Liver (tissue), 3 donors: Measurements from ENCODE around the gene TMEM242.

Source experiments
- GABPA ChIP-seq, 2 donors: IDR thresholded peaks in 1 of 2; conservative IDR thresholded peaks in 1 of 2; 2 replicates each; pipeline ENCODE4 v1.6.1; 2016; ENCODE audit warnings: antibody characterized with exemption in 2 of 2, mild to moderate bottlenecking in 1 of 2, moderate library complexity in 1 of 2
- HNF4G ChIP-seq: IDR thresholded peaks from 2 replicates; pipeline ENCODE4 v1.6.1; 2016; ENCODE audit warnings: antibody characterized with exemption
- JUND ChIP-seq, 2 donors: IDR thresholded peaks; 2 replicates each; pipeline ENCODE4 v1.6.1; 2016; ENCODE audit warnings: antibody characterized with exemption in 2 of 2
- RAD21 ChIP-seq, 2 donors: IDR thresholded peaks; 2 replicates each; pipeline ENCODE4 v1.6.1; 2016; ENCODE audit warnings: antibody characterized with exemption in 2 of 2, mild to moderate bottlenecking in 2 of 2
- RXRA ChIP-seq, 2 donors: IDR thresholded peaks; 2 replicates each; pipeline ENCODE4 v1.6.1; 2017 to 2018; ENCODE audit warnings: antibody characterized with exemption in 2 of 2, mild to moderate bottlenecking in 1 of 2
- SP1 ChIP-seq: IDR thresholded peaks from 2 replicates; pipeline ENCODE4 v1.6.1; 2018; ENCODE audit warnings: antibody characterized with exemption, mild to moderate bottlenecking
- TAF1 ChIP-seq: conservative IDR thresholded peaks from 2 replicates; pipeline ENCODE4 v1.6.1; 2016; ENCODE audit warnings: antibody characterized with exemption, mild to moderate bottlenecking
- YY1 ChIP-seq: IDR thresholded peaks from 2 replicates; pipeline ENCODE4 v1.6.1; 2016; ENCODE audit warnings: antibody characterized with exemption, mild to moderate bottlenecking
- TF ChIP-seq, protein P1 (sequence below): fragments of 150-350 bp; IDR thresholded peaks from 2 replicates; pipeline ENCODE4 v1.5.1; 2017; ENCODE audit warnings: improper control_type of control experiment, low read depth, low read length; ENCODE audit not compliant: missing input control
- TF ChIP-seq, protein P2 (sequence below): IDR thresholded peaks from 2 replicates; pipeline ENCODE4 v1.6.1; 2016; ENCODE audit warnings: antibody characterized with exemption, mild to moderate bottlenecking
- TF ChIP-seq, protein P3 (sequence below): IDR thresholded peaks from 2 replicates; pipeline ENCODE4 v1.6.1; 2016; ENCODE audit warnings: antibody characterized with exemption
- donor health status: healthy.
- donor health status: healthy.

DNA sequence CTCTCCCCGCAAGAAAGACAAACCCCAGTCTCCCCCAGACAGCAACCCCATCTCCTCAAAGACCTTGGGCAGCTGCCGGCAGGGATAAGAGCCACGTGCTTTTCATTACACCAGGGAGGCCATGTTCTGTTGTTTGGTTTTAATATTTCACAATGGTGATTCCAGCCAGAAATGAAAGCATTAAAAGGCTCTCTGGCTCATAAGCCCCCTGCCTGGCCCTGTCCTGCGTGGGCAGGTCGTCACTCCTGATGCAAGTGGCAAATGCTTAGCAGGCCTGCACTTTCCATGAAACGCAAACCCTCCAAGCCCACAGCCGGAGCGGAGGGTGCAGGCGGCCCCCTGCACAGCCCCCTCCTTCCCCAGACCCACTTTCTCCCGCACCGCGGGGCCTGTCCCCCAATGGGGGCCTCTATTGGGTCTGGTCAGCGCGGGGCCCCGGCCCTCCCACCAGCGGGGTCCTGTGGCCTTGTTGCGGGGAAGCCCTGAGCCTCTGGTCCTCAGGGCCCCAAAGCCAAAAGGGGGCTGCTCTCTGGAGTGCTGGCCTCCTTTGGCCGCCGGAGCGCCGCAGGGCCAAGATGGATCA, 77.2 kb downstream of the TMEM242 start:
- TF ChIP-seq YY1 (no peak), GABPA (IDR thresholded peaks at IDR 0.05 in 1 of 2, conservative IDR thresholded peaks at IDR 0.05 in 1 of 2) (no peak), TAF1 (no peak), SP1 (no peak), RXRA (IDR thresholded peaks at IDR 0.05) (no peak), JUND (IDR thresholded peaks at IDR 0.05) (no peak), HNF4G (no peak), RAD21 (IDR thresholded peaks at IDR 0.05) (no peak)
- TF ChIP-seq, protein P1, sequence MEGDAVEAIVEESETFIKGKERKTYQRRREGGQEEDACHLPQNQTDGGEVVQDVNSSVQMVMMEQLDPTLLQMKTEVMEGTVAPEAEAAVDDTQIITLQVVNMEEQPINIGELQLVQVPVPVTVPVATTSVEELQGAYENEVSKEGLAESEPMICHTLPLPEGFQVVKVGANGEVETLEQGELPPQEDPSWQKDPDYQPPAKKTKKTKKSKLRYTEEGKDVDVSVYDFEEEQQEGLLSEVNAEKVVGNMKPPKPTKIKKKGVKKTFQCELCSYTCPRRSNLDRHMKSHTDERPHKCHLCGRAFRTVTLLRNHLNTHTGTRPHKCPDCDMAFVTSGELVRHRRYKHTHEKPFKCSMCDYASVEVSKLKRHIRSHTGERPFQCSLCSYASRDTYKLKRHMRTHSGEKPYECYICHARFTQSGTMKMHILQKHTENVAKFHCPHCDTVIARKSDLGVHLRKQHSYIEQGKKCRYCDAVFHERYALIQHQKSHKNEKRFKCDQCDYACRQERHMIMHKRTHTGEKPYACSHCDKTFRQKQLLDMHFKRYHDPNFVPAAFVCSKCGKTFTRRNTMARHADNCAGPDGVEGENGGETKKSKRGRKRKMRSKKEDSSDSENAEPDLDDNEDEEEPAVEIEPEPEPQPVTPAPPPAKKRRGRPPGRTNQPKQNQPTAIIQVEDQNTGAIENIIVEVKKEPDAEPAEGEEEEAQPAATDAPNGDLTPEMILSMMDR = no peak
- TF ChIP-seq, protein P2, sequence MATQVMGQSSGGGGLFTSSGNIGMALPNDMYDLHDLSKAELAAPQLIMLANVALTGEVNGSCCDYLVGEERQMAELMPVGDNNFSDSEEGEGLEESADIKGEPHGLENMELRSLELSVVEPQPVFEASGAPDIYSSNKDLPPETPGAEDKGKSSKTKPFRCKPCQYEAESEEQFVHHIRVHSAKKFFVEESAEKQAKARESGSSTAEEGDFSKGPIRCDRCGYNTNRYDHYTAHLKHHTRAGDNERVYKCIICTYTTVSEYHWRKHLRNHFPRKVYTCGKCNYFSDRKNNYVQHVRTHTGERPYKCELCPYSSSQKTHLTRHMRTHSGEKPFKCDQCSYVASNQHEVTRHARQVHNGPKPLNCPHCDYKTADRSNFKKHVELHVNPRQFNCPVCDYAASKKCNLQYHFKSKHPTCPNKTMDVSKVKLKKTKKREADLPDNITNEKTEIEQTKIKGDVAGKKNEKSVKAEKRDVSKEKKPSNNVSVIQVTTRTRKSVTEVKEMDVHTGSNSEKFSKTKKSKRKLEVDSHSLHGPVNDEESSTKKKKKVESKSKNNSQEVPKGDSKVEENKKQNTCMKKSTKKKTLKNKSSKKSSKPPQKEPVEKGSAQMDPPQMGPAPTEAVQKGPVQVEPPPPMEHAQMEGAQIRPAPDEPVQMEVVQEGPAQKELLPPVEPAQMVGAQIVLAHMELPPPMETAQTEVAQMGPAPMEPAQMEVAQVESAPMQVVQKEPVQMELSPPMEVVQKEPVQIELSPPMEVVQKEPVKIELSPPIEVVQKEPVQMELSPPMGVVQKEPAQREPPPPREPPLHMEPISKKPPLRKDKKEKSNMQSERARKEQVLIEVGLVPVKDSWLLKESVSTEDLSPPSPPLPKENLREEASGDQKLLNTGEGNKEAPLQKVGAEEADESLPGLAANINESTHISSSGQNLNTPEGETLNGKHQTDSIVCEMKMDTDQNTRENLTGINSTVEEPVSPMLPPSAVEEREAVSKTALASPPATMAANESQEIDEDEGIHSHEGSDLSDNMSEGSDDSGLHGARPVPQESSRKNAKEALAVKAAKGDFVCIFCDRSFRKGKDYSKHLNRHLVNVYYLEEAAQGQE = no peak
- TF ChIP-seq, protein P3, sequence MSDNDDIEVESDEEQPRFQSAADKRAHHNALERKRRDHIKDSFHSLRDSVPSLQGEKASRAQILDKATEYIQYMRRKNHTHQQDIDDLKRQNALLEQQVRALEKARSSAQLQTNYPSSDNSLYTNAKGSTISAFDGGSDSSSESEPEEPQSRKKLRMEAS = no peak
